ENCODE data around the gene LHPP.

Gene LHPP

GRCh38 chr10:124450783-124451057, 10.9 kb upstream of the LHPP start:
- no peak for TF ChIP-seq CTCF (IDR thresholded peaks at IDR 0.05; ENCODE audit: insufficient read depth, low read length, missing control alignments)
- H3K4me3 ChIP-seq (ENCODE audit: low read depth, low read length) = no peak overlapping the region
- ChIA-PET POLR2A (no interaction called here), CTCF (no interaction called here)
- no peak for DNase-seq (ENCODE audit: low read depth, low spot score)

GRCh38 chr10:124451276-124451675, 10.3 kb upstream of the LHPP start:
- H3K4me3 ChIP-seq (ENCODE audit: low read depth, low read length) = no peak overlapping the region
- DNase-seq (ENCODE audit: low read depth, low spot score) = no peak
- ChIA-PET POLR2A (no interaction called here), CTCF (no interaction called here)
- no peak for TF ChIP-seq CTCF (IDR thresholded peaks at IDR 0.05; ENCODE audit: insufficient read depth, low read length, missing control alignments)

GRCh38 chr10:124453960-124454610, 7.5 kb upstream of the LHPP start:
- CTCF ChIA-PET = no interaction called here
- no peak overlapping the region for H3K4me3 ChIP-seq (ENCODE audit: low read depth, low read length)
- TF ChIP-seq CTCF (IDR thresholded peaks at IDR 0.05; ENCODE audit: insufficient read depth, low read length, missing control alignments) = no peak
- POLR2A ChIA-PET = interaction anchor here (0.5 kb wide), 1 partner anchor 14 kb away, joined by 5 read pairs; no protein-coding TSS in a partner anchor
- DNase-seq (ENCODE audit: low read depth, low spot score) = no peak

- CTCF ChIA-PET = interaction anchor here (1.1 kb wide), 1 partner anchor 52 kb away, joined by 3 read pairs; no protein-coding TSS in a partner anchor
- H3K4me3 ChIP-seq (ENCODE audit: low read depth, low read length) = no peak overlapping the region
- TF ChIP-seq CTCF (IDR thresholded peaks at IDR 0.05; ENCODE audit: insufficient read depth, low read length, missing control alignments) = no peak
- POLR2A ChIA-PET = no interaction called here
- DNase-seq (ENCODE audit: low read depth, low spot score) = no peak
Observed at GRCh38 chr10:124455441-124455840, 6.2 kb upstream of the LHPP start.

- no peak for TF ChIP-seq CTCF (IDR thresholded peaks at IDR 0.05; ENCODE audit: insufficient read depth, low read length, missing control alignments)
- DNase-seq (ENCODE audit: low read depth, low spot score) = no peak
- POLR2A ChIA-PET = no interaction called here
- no peak overlapping the region for H3K4me3 ChIP-seq (ENCODE audit: low read depth, low read length)
- CTCF ChIA-PET = no interaction called here
Observed at GRCh38 chr10:124458473-124458872, 3.1 kb upstream of the LHPP start.

GRCh38 chr10:124458889-124459288, 2.7 kb upstream of the LHPP start:
- H3K4me3 ChIP-seq (ENCODE audit: low read depth, low read length) = no peak overlapping the region
- TF ChIP-seq CTCF (IDR thresholded peaks at IDR 0.05; ENCODE audit: insufficient read depth, low read length, missing control alignments) = no peak
- ChIA-PET CTCF (no interaction called here), POLR2A (no interaction called here)
- no peak for DNase-seq (ENCODE audit: low read depth, low spot score)
